Right ventricle myocardium superior (tissue), 1 donor: Measurements from ENCODE around the gene KCND2. TPM values are rescaled to one million over a fixed set of nuclear protein-coding genes. Genes with fewer than 3 reads are reported as not detected.

Experiments
- ATAC-seq: fragments of 200-7000 bp; cut with Tn5 transposase; one replicate; pipeline ENCODE4 v1.9.1; 2020; ENCODE audit warnings: mild to moderate bottlenecking; ENCODE audit not compliant: poor library complexity
- DNase-seq: peaks from one replicate; pipeline ENCODE4 v3.0.0-alpha.2; 2020
- intact Hi-C: fragments of 100-400 bp; cut with DNase I; formaldehyde crosslinking; loops from one replicate; pipeline ENCODE4 v1.11.2; 2022
- total RNA-seq: library from RNA; stranded (reverse); fragmentation: NEBNext Ultra II Directional; extraction: Animal tissue kit (Norgen Biotek cat#: 25700); gene quantifications from one replicate; pipeline ENCODE4 v1.2.1, GENCODE V29; 2021
- donor health status: DM: no; HTN: yes; CAD: no; lungs with severe emphysema.

The KCND2 gene
- total RNA-seq, 1 donor from 2014 or later, result not detected

GRCh38 chr7:120303105-120303504, 30.1 kb downstream of the KCND2 start:
- ATAC-seq, result no peak

GRCh38 chr7:120304674-120305073, 31.7 kb downstream of the KCND2 start:
- intact Hi-C loops, result no loop called here
- DNase-seq (no peak), ATAC-seq (no peak)

More at GRCh38 chr7:120303105-120303504, 30.1 kb downstream of the KCND2 start:
- DNase-seq, result no peak
- intact Hi-C loops, result no loop called here

DNA sequence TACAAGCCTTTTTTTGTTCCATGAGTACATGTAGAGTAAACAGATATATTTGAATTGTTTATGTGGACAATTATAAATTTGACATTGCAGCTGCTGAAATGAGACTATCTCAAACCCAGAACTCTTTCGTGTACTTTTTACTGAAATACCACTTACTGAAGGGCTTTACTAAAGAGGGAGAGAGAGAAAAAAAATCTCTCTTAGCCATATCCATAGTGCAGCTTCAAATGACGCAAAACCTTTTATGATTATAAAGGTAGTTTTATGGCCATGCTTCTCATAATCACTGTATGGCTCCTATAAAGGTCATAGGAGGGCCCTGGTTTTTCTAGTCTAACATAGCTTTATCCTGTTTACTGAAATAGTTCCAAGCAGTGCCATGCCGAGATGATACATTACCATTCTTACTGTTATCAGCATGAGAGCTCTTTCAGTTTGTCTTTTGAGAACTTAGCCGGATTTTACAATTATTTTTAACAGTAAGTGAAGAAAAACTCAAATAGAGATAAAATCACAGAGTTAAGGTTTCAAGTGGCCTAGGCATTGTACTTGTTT, 35.1 kb downstream of the KCND2 start:
- DNase-seq, result no peak
- intact Hi-C loops, result no loop called here
- ATAC-seq, result no peak

- DNase-seq, result no peak
- intact Hi-C loops, result no loop called here
- no peak for ATAC-seq
Measured at GRCh38 chr7:120311028-120311788, 38.2 kb downstream of the KCND2 start.

GRCh38 chr7:120320218-120320961, 47.4 kb downstream of the KCND2 start:
- intact Hi-C loops, result no loop called here
- ATAC-seq (no peak), DNase-seq (no peak)

DNA sequence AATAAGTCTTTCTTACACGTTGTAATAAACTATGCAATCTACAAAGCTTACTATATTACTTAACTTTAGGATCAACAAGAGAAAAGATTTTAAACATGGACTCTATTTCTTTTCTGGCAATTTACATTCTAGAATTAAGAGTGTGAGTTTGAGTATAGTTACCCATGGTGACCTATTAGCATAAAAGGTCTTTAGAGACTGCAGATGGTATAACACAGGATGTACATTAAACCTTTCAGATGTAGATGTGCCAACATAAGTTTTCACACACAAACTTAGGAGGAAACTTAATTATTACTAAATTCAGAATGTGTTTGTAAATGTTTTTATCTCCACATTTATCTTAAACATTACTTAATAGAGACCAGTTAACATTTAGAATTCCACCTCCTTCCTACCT, 54.1 kb downstream of the KCND2 start:
- intact Hi-C loops, result no loop called here
- ATAC-seq, result no peak

DNA sequence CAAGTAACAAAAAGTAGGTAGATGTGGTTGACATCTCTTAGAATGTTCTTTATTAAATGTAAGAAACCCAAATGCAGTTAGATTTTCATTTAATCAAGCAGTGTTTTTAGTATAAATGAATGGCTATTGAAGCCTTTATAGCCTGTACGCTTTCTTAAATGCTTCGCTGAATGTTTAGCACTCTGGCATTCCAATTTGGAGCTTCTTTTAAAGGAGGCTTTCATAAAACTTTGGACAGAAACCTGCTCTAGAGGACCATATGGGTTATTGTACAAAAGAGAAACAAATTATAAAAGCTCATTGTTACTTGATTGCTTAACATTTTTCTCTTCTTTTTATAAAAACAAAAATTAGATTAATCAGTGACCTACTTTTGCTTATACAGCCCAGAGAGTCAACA, 59.5 kb downstream of the KCND2 start:
- no peak for ATAC-seq
- DNase-seq, result no peak
- intact Hi-C loops, result no loop called here

More for the DNA sequence above, 54.1 kb downstream of the KCND2 start:
- DNase-seq, result no peak

- ATAC-seq, result no peak
- no peak for DNase-seq
- intact Hi-C loops, result no loop called here
Measured at GRCh38 chr7:120334475-120334874, 61.5 kb downstream of the KCND2 start.

DNA sequence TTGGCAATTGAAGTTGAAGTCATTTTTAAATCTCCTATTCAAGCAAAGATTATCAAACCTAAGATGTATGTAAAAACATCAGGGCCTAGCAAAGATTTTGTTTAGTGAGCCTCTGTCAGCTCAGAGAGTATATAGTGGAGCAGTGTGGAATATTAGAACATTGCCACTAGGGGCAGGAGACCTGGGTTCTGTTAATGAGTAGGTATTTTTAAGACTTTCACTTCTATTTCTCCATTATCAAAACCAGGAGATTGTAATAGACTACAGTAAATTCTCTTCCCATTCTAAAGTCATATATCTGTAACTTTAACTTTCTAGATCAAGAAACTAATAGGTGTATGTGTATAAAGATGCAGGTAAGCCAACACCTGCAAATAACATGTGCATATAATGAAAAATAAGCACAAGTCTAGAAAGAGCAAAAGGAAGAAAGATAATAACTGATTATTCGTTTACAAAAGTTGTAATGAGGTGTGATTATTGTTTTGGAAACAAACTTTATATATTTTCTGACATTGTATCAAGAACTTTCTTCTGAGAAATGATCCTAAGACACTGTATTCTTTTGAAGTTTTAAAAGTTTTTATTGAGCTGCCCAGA, 64.4 kb downstream of the KCND2 start:
- no peak for ATAC-seq

GRCh38 chr7:120344276-120344675, 71.3 kb downstream of the KCND2 start:
- DNase-seq (no peak), ATAC-seq (no peak)
- intact Hi-C loops, result no loop called here

More for the DNA sequence above, 64.4 kb downstream of the KCND2 start:
- intact Hi-C loops, result no loop called here
- no peak for DNase-seq

DNA sequence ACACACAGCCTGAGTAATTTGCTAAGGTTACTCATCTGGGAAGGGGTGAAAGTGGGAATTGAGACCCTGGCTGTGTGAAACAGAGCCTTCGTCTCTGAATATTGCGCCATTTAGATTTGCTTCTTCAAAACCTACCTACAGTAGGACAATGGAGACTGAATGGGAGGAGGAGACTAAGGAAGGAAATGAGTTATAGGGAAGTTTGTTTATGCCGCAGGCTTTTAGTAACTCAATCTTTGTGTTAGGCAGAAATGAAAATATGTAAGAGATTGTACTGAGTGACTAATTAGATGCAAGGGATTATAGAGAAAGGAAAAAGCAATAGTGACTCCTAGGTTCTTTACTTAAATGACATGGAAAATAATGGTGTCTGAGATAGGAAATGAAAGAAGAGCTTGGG, 80.2 kb downstream of the KCND2 start:
- DNase-seq (no peak), ATAC-seq (no peak)
- intact Hi-C loops, result no loop called here

GRCh38 chr7:120360918-120361317, 87.9 kb downstream of the KCND2 start:
- ATAC-seq (no peak), DNase-seq (no peak)
- intact Hi-C loops, result no loop called here

GRCh38 chr7:120363414-120363813, 90.4 kb downstream of the KCND2 start:
- intact Hi-C loops, result no loop called here
- ATAC-seq (no peak), DNase-seq (no peak)

DNA sequence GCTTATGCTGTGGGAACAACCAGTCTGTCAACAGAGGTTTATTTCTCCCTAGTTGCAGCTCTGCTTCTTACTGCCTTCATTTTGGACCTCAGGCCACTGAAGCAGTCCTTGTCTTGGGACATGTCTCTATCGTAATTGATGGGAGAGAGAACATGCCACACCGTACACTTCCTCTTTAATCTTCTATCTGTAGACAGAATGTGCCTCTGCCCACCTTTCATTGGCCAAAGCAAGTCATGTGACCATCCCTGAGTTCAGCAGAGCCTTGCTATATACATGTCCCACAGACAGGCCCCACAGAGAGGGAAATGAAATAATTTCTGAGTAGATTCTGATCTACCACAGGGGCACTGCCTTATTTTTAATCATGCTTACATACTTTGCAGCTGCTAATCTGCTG, 98.0 kb downstream of the KCND2 start:
- intact Hi-C loops, result no loop called here
- no peak for DNase-seq
- ATAC-seq, result no peak

DNA sequence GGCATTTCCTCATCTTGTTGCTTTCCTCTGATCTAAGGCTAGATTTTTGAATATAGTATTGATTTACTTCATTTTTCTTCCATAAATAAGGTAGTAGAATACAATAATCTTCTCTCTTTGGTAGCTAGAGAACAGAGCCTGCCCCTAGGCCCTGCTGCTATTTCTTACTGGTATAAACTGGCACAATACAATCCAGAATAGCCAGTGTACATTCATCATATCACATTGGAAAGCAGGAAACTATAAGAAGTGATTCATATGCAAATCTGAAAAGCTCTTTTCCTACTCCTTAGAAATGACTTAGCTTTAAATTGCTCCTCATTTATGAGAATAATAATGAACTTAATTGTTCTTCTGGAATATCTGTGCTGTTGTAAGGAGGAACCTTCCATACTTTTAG, 100.2 kb downstream of the KCND2 start:
- ATAC-seq (no peak), DNase-seq (no peak)
- intact Hi-C loops, result no loop called here

GRCh38 chr7:120394595-120394994, 121.6 kb downstream of the KCND2 start:
- intact Hi-C loops, result no loop called here
- DNase-seq, result no peak
- no peak for ATAC-seq

GRCh38 chr7:120395526-120396019, 122.6 kb downstream of the KCND2 start:
- intact Hi-C loops, result no loop called here
- no peak for DNase-seq
- no peak for ATAC-seq

DNA sequence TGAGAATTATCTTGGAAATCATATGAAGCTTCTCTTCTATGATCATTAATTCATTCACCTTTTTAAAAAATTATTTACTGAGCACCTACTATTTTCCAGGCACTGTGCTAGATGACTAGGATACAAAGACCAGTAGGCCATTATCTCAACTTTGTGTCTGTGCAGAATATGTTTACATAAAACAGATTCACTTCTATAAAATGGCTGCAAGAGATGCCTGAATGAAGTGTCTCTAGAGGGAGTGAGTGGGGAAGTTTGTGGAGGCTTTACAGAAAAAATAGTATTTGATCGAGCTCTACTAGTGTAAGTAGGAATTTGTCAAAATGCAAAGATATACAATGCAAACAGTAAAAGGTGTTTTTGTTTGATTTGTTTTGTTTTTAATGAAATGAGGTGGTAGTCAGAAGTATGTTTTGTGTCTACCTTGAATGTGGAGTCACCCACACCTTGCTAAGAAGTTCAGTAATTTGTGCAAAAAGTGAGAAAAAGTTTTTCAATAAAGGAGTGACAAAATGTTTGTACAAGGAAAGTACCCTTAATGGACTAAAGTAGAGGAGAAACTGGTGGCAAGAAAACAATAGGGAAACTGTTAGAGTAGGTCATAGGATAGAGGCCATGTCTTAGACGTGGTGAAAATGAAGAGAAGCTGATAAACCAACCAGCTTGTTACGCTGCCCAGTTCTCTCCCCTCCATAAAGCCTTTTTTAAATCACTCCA, 125.5 kb downstream of the KCND2 start:
- intact Hi-C loops, result no loop called here
- ATAC-seq, result no peak
- DNase-seq, result no peak
